Stimulated activated naive CD8-positive, alpha-beta T cell treated with anti-CD3 and anti-CD28 coated beads, Interleukin-15, amount 100 ng/mL, for 72 hours (primary cell): ENCODE measurements around the gene CRYGN.

Source experiments
- ATAC-seq: fragments of 150-1000 bp; cut with Tn5 transposase; 2 replicates; pipeline ENCODE4 v1.10.0; 2021; ENCODE audit warnings: mild to moderate bottlenecking, moderate library complexity
- DNase-seq, 2 donors: peaks; one replicate each; pipeline ENCODE4 v3.0.0; 2021 to 2022
- H3K27ac Mint-ChIP-seq, 2 donors: one replicate each; pipeline ENCODE4 v1.8.0; 2022; ENCODE audit warnings: mild to moderate bottlenecking in 2 of 2, mixed read lengths in 2 of 2, moderate library complexity in 2 of 2
- H3K27me3 Mint-ChIP-seq: one replicate; pipeline ENCODE4 v1.8.0; 2022; ENCODE audit warnings: mixed read lengths
- H3K4me1 Mint-ChIP-seq: one replicate; pipeline ENCODE4 v1.8.0; 2022; ENCODE audit warnings: mild to moderate bottlenecking, mixed read lengths
- H3K4me3 Mint-ChIP-seq, 2 donors: one replicate each; pipeline ENCODE4 v1.8.0; 2022; ENCODE audit warnings: mild to moderate bottlenecking in 2 of 2, mixed read lengths in 2 of 2, moderate library complexity in 1 of 2
- H3K9me3 Mint-ChIP-seq, 2 donors: one replicate each; pipeline ENCODE4 v1.8.0; 2022; ENCODE audit warnings: mixed read lengths in 2 of 2

CRYGN gene

GRCh38 chr7:151411551-151411950 lies 28.4 kb downstream of the CRYGN start:
- Mint-ChIP-seq H3K4me3 (no peak overlapping the region), H3K27ac (no peak overlapping the region)

GRCh38 chr7:151410405-151411390 lies 29.2 kb downstream of the CRYGN start:
- Mint-ChIP-seq H3K27ac (peak overlapping the region in 1 of 2 donors; percentile 69), H3K4me3 (peak overlapping the region; percentile 37 to 78), H3K9me3 (no peaks in the 10 kb centered on the region), H3K27me3 (peaks cover 49% of the 10 kb centered on the region), H3K4me1 (peaks cover 60% of the 10 kb centered on the region)
- ATAC-seq (peak; percentile 3), DNase-seq (no peak)

More at GRCh38 chr7:151411551-151411950, 28.4 kb downstream of the CRYGN start:
- no peaks in the 10 kb centered on the region for H3K9me3 Mint-ChIP-seq
- peaks cover 49% of the 10 kb centered on the region for H3K27me3 Mint-ChIP-seq
- H3K4me1 Mint-ChIP-seq: peaks cover 60% of the 10 kb centered on the region
- no peak for ATAC-seq
- no peak for DNase-seq

- ATAC-seq: peak; percentile 41
- Mint-ChIP-seq H3K4me3 (peak within 1 kb of the TSS; percentile 67 to 78), H3K9me3 (no peaks in the 10 kb centered on the region), H3K27ac (peak within 1 kb of the TSS; percentile 27 to 69), H3K4me1 (peaks cover 60% of the 10 kb centered on the region), H3K27me3 (peaks cover 49% of the 10 kb centered on the region)
- DNase-seq: no peak
Measured at GRCh38 chr7:151409667-151410404, 30.1 kb downstream of the CRYGN start, which contains the start of gene WDR86. TSS of gene WDR86 (minus strand) at chr7:151410038. CDS start at chr7:151409589, 449 bp downstream.

- no peaks in the 10 kb centered on the region for H3K9me3 Mint-ChIP-seq
- peak overlapping the region in 1 of 2 donors; percentile 27 for H3K27ac Mint-ChIP-seq
- H3K4me1 Mint-ChIP-seq: peaks cover 53% of the 10 kb centered on the region
- ATAC-seq: peak; percentile 57
- DNase-seq: no peak
- H3K27me3 Mint-ChIP-seq: peaks cover 49% of the 10 kb centered on the region
- peak overlapping the region; percentile 67 to 68 for H3K4me3 Mint-ChIP-seq
Measured at GRCh38 chr7:151408839-151409666, 30.9 kb downstream of the CRYGN start.

- peaks cover 49% of the 10 kb centered on the region for H3K27me3 Mint-ChIP-seq
- peak overlapping the region; percentile 67 to 68 for H3K4me3 Mint-ChIP-seq
- no peak overlapping the region for H3K27ac Mint-ChIP-seq
- DNase-seq (no peak), ATAC-seq (no peak)
- H3K9me3 Mint-ChIP-seq: no peaks in the 10 kb centered on the region
- peaks cover 47% of the 10 kb centered on the region for H3K4me1 Mint-ChIP-seq
Measured at GRCh38 chr7:151408498-151408838, 31.5 kb downstream of the CRYGN start.

- DNase-seq: no peak
- Mint-ChIP-seq H3K27ac (no peak overlapping the region), H3K9me3 (no peaks in the 10 kb centered on the region), H3K4me3 (no peak overlapping the region), H3K27me3 (peaks cover 35% of the 10 kb centered on the region), H3K4me1 (peaks cover 33% of the 10 kb centered on the region)
- no peak for ATAC-seq
Measured at GRCh38 chr7:151406886-151407583, 32.9 kb downstream of the CRYGN start.

GRCh38 chr7:151406051-151406875 lies 33.7 kb downstream of the CRYGN start:
- DNase-seq: no peak
- Mint-ChIP-seq H3K9me3 (no peaks in the 10 kb centered on the region), H3K4me1 (peaks cover 25% of the 10 kb centered on the region), H3K27me3 (peaks cover 27% of the 10 kb centered on the region), H3K4me3 (no peak overlapping the region), H3K27ac (peak overlapping the region in 1 of 2 donors; percentile 4)
- ATAC-seq: no peak

- Mint-ChIP-seq H3K4me1 (peaks cover 18% of the 10 kb centered on the region), H3K27me3 (peaks cover 20% of the 10 kb centered on the region), H3K4me3 (no peak overlapping the region), H3K9me3 (no peaks in the 10 kb centered on the region), H3K27ac (no peak overlapping the region)
- ATAC-seq (no peak), DNase-seq (no peak)
Measured at GRCh38 chr7:151405588-151405987, 34.4 kb downstream of the CRYGN start.

- ATAC-seq (no peak), DNase-seq (no peak)
- no peak overlapping the region for H3K27ac Mint-ChIP-seq
- no peaks in the 10 kb centered on the region for H3K9me3 Mint-ChIP-seq
- H3K4me3 Mint-ChIP-seq: no peak overlapping the region
- peaks cover 13% of the 10 kb centered on the region for H3K4me1 Mint-ChIP-seq
- H3K27me3 Mint-ChIP-seq: peaks cover 15% of the 10 kb centered on the region
Measured at GRCh38 chr7:151405056-151405455, 34.9 kb downstream of the CRYGN start.

GRCh38 chr7:151404216-151405011 lies 35.5 kb downstream of the CRYGN start:
- ATAC-seq: no peak
- H3K9me3 Mint-ChIP-seq: no peaks in the 10 kb centered on the region
- H3K4me1 Mint-ChIP-seq: peaks cover 10% of the 10 kb centered on the region
- no peak overlapping the region for H3K4me3 Mint-ChIP-seq
- H3K27ac Mint-ChIP-seq: no peak overlapping the region
- peaks cover 11% of the 10 kb centered on the region for H3K27me3 Mint-ChIP-seq
- DNase-seq: no peak

- H3K4me1 Mint-ChIP-seq: peaks cover 5% of the 10 kb centered on the region
- DNase-seq: no peak
- ATAC-seq: no peak
- H3K27ac Mint-ChIP-seq: no peak overlapping the region
- no peak overlapping the region for H3K4me3 Mint-ChIP-seq
- H3K9me3 Mint-ChIP-seq: no peaks in the 10 kb centered on the region
- H3K27me3 Mint-ChIP-seq: peaks cover 7% of the 10 kb centered on the region
Measured at GRCh38 chr7:151403764-151404163, 36.2 kb downstream of the CRYGN start.

GRCh38 chr7:151402029-151402835 lies 37.7 kb downstream of the CRYGN start:
- no peaks in the 10 kb centered on the region for H3K27me3 Mint-ChIP-seq
- no peak for ATAC-seq
- H3K27ac Mint-ChIP-seq: no peak overlapping the region
- DNase-seq: no peak
- H3K4me3 Mint-ChIP-seq: no peak overlapping the region
- H3K9me3 Mint-ChIP-seq: peaks cover 6 to 8% of the 10 kb centered on the region in 2 donors
- peaks cover 5% of the 10 kb centered on the region for H3K4me1 Mint-ChIP-seq
